Skeletal muscle satellite cell (primary cell): Measurements from ENCODE around the gene RHOH.
A peak's percentile ranks its signal among the peaks of the same experiment; 100 is the strongest.

Source experiments
- H3K27me3 ChIP-seq: 2 replicates; pipeline ENCODE4 v1.7.0; 2013; ENCODE audit warnings: low read length; ENCODE audit not compliant: control insufficient read depth, insufficient read depth
- H3K36me3 ChIP-seq: 2 replicates; pipeline ENCODE4 v1.7.0; 2013; ENCODE audit warnings: mild to moderate bottlenecking, control low read depth, low read length; ENCODE audit not compliant: insufficient read depth
- H3K4me1 ChIP-seq: 2 replicates; pipeline ENCODE4 v1.7.0; 2013; ENCODE audit warnings: low read length; ENCODE audit not compliant: control insufficient read depth, insufficient read depth
- H3K4me2 ChIP-seq: 2 replicates; pipeline ENCODE4 v1.7.0; 2013; ENCODE audit warnings: mild to moderate bottlenecking, low read length
- H3K4me3 ChIP-seq: 2 replicates; pipeline ENCODE4 v1.7.0; 2013; ENCODE audit warnings: low read length
- H3K9ac ChIP-seq: 2 replicates; pipeline ENCODE4 v1.7.0; 2013; ENCODE audit warnings: mild to moderate bottlenecking, low read depth, low read length, moderate library complexity
- H3K9me3 ChIP-seq: replicated peaks from 2 replicates; pipeline ENCODE4 v1.7.0; 2013; ENCODE audit warnings: mild to moderate bottlenecking, control low read depth, low read length

Gene RHOH

DNA sequence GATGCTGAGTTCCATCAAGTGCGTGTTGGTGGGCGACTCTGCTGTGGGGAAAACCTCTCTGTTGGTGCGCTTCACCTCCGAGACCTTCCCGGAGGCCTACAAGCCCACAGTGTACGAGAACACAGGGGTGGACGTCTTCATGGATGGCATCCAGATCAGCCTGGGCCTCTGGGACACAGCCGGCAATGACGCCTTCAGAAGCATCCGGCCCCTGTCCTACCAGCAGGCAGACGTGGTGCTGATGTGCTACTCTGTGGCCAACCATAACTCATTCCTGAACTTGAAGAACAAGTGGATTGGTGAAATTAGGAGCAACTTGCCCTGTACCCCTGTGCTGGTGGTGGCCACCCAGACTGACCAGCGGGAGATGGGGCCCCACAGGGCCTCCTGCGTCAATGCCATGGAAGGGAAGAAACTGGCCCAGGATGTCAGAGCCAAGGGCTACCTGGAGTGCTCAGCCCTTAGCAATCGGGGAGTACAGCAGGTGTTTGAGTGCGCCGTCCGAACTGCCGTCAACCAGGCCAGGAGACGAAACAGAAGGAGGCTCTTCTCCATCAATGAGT lies 46.6 kb downstream of the RHOH start:
- Histone ChIP-seq H3K36me3 (no peaks in the 10 kb centered on the region), H3K4me3 (no peak overlapping the region), H3K27me3 (no peaks in the 10 kb centered on the region), H3K4me2 (no peak overlapping the region), H3K9me3 (no peaks in the 10 kb centered on the region), H3K4me1 (peaks cover 6% of the 10 kb centered on the region), H3K9ac (no peak overlapping the region)

DNA sequence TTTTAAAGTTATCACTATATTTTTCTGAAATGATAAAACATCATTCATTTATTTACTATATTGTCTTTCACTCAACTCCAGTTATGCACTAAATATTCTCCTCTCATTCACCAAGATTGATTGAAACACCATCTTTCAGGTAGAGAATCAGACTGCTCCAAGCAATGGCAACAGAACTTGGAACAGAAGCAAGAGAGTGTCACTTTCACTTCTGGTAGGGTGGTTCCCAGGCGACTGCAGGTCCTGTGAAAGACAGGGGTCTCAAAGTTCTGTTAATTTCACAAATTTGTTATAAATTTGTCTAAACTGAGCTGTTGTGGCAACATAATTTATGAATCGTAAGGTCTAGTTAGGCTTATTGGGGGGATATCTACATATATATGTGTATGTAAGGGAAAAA lies 47.8 kb downstream of the RHOH start:
- no peak overlapping the region for H3K4me3 ChIP-seq
- no peaks in the 10 kb centered on the region for H3K27me3 ChIP-seq
- peaks cover 6% of the 10 kb centered on the region for H3K4me1 ChIP-seq
- no peak overlapping the region for H3K4me2 ChIP-seq
- H3K36me3 ChIP-seq, result no peaks in the 10 kb centered on the region
- no peak overlapping the region for H3K9ac ChIP-seq
- no peaks in the 10 kb centered on the region for H3K9me3 ChIP-seq

- no peaks in the 10 kb centered on the region for H3K36me3 ChIP-seq
- H3K27me3 ChIP-seq, result no peaks in the 10 kb centered on the region
- no peaks in the 10 kb centered on the region for H3K9me3 ChIP-seq
- no peak overlapping the region for H3K9ac ChIP-seq
- H3K4me1 ChIP-seq, result no peaks in the 10 kb centered on the region
- H3K4me2 ChIP-seq, result no peak overlapping the region
- no peak overlapping the region for H3K4me3 ChIP-seq
These were observed 48.7 kb downstream of the RHOH start for GRCh38 chr4:40245550-40245949.

DNA sequence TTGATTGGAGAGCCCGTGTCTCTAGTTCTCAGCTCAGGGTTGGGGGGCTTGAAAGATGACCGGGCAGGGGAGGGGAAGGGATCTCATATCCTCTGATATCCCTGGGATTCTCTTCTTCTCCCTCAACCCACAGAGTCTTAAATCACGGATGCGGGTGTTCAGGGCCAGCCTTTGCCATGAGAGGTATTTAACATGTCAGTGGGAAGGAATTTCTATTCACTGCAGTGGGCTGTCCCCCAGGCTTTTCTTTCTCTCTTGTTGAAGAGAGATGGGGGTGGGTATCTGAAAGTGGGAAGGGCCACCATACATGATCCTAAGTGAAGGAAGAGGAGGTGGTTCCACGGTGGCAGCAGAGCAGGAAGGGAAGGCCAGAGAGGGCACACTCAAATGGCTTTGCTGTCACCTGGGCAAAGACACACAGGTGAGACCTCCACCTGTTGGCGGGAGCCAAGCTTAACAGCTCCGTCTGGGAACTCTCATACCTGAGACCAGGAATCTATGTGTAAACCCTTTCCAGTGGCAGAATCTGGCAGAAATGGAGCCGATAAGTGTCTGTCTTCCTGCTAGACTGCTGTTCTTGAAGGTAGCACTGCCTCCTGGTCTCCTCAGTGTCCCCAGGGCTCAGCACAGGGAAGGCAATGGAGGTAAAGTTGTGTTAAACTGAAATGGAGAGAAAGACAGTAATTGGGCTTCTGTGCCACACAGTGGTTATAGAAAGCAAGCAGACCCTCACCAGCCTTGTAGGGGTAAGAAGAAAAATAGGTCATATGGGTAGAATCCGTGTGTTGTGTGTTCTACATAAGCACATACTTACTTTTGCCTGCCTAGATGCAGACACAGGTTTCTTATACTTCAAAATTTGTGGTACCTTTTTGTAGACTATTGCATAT lies 49.4 kb downstream of the RHOH start:
- H3K4me2 ChIP-seq, result no peak overlapping the region
- no peaks in the 10 kb centered on the region for H3K27me3 ChIP-seq
- H3K36me3 ChIP-seq, result no peaks in the 10 kb centered on the region
- H3K9me3 ChIP-seq, result no peaks in the 10 kb centered on the region
- H3K4me1 ChIP-seq, result peaks cover 2% of the 10 kb centered on the region
- no peak overlapping the region for H3K4me3 ChIP-seq
- no peak overlapping the region for H3K9ac ChIP-seq

DNA sequence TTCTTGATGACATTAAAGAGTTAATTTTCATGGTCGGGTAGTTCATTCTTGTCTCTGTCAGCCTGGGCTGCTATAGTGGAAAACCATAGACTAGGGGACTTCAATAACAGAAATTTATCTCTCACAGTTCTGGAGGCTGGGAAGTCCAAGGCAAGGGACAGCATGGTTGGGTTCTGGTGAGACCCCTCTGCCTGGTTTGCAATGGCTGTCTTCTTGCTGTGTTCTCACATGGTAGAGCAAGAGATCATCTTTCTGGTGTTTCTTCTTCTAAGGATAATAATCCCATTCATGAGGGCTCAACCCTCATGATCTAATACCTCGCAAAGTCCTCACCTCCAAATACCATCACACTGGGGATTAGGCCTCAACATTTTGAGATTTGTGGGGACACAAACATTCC lies 50.1 kb downstream of the RHOH start:
- Histone ChIP-seq H3K4me3 (no peak overlapping the region), H3K9me3 (no peaks in the 10 kb centered on the region), H3K4me1 (peaks cover 8% of the 10 kb centered on the region), H3K9ac (no peak overlapping the region), H3K4me2 (no peak overlapping the region), H3K36me3 (no peaks in the 10 kb centered on the region), H3K27me3 (no peaks in the 10 kb centered on the region)

DNA sequence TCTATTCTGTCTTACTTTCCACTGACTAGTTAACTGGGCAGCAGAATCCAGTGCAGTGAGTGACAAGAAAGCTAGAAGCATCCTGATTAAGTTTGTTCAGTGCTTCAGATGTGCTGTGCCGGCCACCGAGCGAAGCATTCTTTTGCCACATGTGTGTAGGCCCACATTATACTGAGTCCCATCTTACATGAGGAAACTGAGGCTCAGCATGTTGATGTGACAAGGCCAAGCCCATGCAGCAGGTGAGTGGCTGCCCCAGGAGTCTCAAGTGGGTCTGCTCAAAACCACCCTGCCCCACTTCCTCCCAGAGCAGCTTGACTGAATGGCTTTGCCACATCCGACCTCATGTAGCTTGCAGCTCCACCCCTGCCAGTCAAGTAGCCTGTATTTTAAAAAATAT lies 50.5 kb downstream of the RHOH start:
- Histone ChIP-seq H3K9ac (no peak overlapping the region), H3K27me3 (no peaks in the 10 kb centered on the region), H3K36me3 (no peaks in the 10 kb centered on the region), H3K4me3 (no peak overlapping the region), H3K9me3 (no peaks in the 10 kb centered on the region), H3K4me2 (no peak overlapping the region), H3K4me1 (peaks cover 8% of the 10 kb centered on the region)

DNA sequence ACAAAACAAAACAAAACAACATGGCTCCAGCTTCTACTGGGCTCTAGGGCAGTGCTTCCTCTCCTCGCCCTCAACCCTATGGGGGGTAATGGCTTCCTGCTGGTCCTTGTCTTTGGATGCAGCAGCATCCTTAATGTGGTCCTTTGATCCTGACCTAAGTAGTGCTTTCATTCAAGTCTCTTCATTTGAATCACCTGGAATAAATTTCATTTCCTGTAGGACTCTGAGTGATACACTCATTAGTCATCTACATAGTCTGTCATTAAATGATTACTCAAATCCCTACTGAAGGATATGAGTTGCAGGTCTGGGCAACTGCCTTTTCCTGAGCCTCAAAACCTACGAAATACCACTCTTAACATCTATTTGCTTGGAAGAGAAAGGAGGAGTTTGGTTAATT lies 54.5 kb downstream of the RHOH start:
- Histone ChIP-seq H3K4me2 (no peak overlapping the region), H3K4me1 (peaks cover 36% of the 10 kb centered on the region), H3K36me3 (no peaks in the 10 kb centered on the region), H3K9ac (no peak overlapping the region), H3K4me3 (no peak overlapping the region), H3K27me3 (no peaks in the 10 kb centered on the region), H3K9me3 (no peaks in the 10 kb centered on the region)

DNA sequence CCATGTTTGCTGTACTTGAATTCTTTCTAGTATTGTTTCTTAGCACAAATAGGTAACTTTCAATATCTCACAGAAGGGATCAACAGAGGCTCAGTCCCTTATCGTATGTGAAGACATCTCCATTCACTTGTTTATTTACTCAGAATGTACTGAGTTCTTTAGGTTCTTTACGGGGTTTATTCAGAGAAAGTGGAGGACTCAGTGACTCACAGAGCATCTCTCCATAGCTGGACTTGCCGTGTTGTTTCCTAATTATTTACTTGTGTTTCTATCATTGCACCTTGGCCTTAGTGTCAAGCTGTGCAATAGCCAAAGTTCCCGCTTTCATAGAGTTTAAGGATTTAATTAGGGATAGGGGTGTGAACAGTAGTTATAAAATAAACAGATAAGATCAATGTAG lies 57.1 kb downstream of the RHOH start:
- peak overlapping the region; percentile 71 for H3K9ac ChIP-seq
- no peak overlapping the region for H3K4me3 ChIP-seq
- no peaks in the 10 kb centered on the region for H3K27me3 ChIP-seq
- H3K36me3 ChIP-seq, result no peaks in the 10 kb centered on the region
- no peaks in the 10 kb centered on the region for H3K9me3 ChIP-seq
- peaks cover 43% of the 10 kb centered on the region for H3K4me1 ChIP-seq
- H3K4me2 ChIP-seq, result no peak overlapping the region

DNA sequence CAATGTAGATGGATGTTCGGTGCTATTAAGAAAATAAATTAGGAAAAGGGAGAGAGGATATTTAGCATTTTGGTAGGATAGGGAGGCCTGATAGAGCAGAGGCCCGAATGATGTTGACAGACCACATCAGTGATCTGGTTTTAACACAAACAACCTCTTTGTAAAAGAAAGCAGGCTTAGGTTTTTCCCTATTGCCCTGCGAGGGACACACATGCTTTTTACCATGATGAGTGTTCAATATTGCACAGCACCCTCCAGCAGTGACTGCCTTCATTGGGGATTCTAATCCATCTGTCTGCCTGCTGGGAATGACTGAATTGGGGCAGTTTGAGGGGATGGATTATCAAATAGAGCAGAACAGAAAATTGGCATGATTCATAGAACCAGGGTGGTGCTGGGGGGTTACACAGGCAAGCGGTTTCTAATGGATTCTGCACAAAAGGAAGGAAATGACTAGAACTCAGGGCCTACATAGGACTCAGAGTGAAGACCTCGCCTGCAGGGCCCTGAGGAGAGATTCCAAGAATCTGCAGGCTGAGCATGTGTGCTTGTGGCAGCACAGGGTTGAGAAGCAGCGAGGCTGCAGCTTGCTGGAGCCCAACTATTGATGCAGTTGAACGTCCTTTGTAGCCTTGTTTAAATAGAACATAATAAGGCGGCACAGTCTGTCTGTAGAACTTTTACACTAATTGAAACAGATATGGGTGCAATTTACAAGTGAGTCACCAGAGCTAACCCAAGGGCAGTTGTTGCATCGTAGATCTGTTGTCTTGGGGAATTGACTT lies 58.0 kb downstream of the RHOH start:
- peak overlapping the region; percentile 70 for H3K4me2 ChIP-seq
- no peaks in the 10 kb centered on the region for H3K36me3 ChIP-seq
- peaks cover 43% of the 10 kb centered on the region for H3K4me1 ChIP-seq
- H3K9ac ChIP-seq, result peak overlapping the region; percentile 71
- H3K27me3 ChIP-seq, result no peaks in the 10 kb centered on the region
- peak overlapping the region; percentile 8 for H3K4me3 ChIP-seq
- no peaks in the 10 kb centered on the region for H3K9me3 ChIP-seq

DNA sequence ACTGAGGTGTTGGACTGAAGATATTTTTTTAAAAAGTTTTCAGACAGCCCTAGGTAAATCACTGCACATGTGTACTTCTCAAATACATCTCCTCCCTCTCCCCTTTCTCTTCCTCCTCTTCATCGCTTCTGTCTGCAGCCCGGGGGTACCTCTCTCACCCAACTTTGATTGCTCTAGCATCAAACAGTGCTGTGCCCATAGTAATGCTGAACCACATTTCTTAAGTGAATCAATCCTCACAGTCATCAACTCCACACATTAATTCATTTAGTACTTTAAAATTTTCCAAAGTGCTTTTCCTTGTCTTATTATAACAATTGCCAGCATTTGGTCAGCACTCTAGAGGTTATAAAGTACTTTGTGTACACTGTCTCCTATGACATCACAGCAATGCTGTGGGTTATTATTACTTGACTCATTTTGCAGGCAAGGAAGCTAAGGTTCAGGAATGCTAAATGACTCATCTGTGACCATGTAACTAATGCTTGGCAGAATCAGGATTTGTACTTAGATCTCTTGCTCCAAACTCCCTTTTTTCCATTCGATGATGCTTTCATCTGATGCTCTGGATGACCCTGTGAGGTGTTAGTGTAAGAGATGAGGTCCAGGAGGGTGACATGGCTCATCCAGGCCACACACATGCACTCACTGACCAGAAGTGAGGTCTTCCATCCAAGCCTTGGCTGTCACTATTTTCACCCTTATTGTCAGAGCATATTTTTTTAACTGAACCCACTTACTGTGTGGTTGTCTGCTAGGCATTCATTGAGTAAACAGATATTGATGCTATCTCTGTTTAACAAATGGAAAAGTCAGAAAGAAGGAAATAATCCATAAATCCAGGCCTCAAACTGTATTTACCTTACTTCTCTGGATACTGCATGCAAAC lies 58.8 kb downstream of the RHOH start:
- peaks cover 43% of the 10 kb centered on the region for H3K4me1 ChIP-seq
- H3K36me3 ChIP-seq, result no peaks in the 10 kb centered on the region

DNA sequence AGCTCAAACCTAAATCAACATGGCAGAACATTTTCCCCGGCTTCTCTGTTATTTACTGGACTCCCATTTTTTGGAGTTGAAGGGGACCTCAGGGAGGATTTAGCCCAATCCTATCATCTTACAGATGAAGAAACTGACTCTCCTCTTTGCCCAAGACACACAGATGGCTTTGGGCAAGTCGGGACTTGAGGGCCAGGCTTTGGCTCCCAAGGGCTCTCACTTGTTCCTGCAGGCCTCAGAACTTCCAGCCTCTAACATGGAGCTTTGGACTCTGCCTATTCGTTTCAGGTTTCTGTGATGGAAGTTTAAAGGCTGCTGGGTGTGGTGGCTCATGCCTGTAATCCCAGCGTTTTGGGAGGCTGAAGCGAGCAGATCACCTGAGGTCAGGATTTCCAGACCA lies 59.5 kb downstream of the RHOH start:
- H3K9ac ChIP-seq, result peak overlapping the region; percentile 60
- H3K36me3 ChIP-seq, result no peaks in the 10 kb centered on the region
- no peak overlapping the region for H3K4me3 ChIP-seq
- H3K27me3 ChIP-seq, result no peaks in the 10 kb centered on the region
- peak overlapping the region; percentile 59 for H3K4me2 ChIP-seq
- peaks cover 40% of the 10 kb centered on the region for H3K4me1 ChIP-seq
- H3K9me3 ChIP-seq, result no peaks in the 10 kb centered on the region

More for the DNA sequence above, 58.8 kb downstream of the RHOH start:
- peak overlapping the region; percentile 32 for H3K4me3 ChIP-seq
- peak overlapping the region; percentile 71 for H3K9ac ChIP-seq
- H3K9me3 ChIP-seq, result no peaks in the 10 kb centered on the region
- no peaks in the 10 kb centered on the region for H3K27me3 ChIP-seq
- peak overlapping the region; percentile 70 for H3K4me2 ChIP-seq
